A549 (cell line): ENCODE results near the gene TRMT61A.

Source experiments
- CHD4 ChIP-seq: fragments of 200-600 bp; sonication (generic); IDR thresholded peaks from 2 replicates; pipeline ENCODE4 v1.6.1; 2016; ENCODE audit warnings: antibody characterized with exemption, mild to moderate bottlenecking, borderline replicate concordance
- JUN ChIP-seq, 2 experiments: fragments of >200 bp; sonication (Bioruptor Twin); formaldehyde crosslinking; IDR thresholded peaks; 2 replicates in 1 of 2; 3 replicates in 1 of 2; pipeline ENCODE4 v1.6.1; 2016 to 2017
- JUNB ChIP-seq: fragments of >200 bp; sonication (Bioruptor Twin); formaldehyde crosslinking; IDR thresholded peaks from 2 replicates; pipeline ENCODE4 v1.6.1; 2016
- POLR2A ChIP-seq: IDR thresholded peaks from 2 replicates; pipeline ENCODE4 v1.6.1; 2012; ENCODE audit warnings: mild to moderate bottlenecking, low read length
- RAD21 ChIP-seq, 2 experiments: fragments of >200 bp in 1 of 2; sonication (Bioruptor Twin) in 1 of 2; formaldehyde crosslinking in 1 of 2; IDR thresholded peaks in 1 of 2; conservative IDR thresholded peaks in 1 of 2; 2 replicates in 1 of 2; 3 replicates in 1 of 2; pipeline ENCODE4 v1.6.1; 2012 to 2018; ENCODE audit warnings: inconsistent platforms in 1 of 2
- RNF2 ChIP-seq: fragments of 200-600 bp; sonication (generic); IDR thresholded peaks from 2 replicates; pipeline ENCODE4 v1.6.1; 2016; ENCODE audit warnings: low read depth, mild to moderate bottlenecking, antibody characterized with exemption, moderate library complexity, borderline replicate concordance
- SREBF2 ChIP-seq: fragments of 450-650 bp; IDR thresholded peaks from 2 replicates; pipeline ENCODE4 v1.6.1; 2014; ENCODE audit warnings: mild to moderate bottlenecking, moderate library complexity
- USF2 ChIP-seq: fragments of 450-650 bp; IDR thresholded peaks from 2 replicates; pipeline ENCODE4 v1.6.1; 2014; ENCODE audit warnings: antibody characterized with exemption
- TF ChIP-seq, protein P1 (sequence below): fragments of >200 bp; sonication (Bioruptor Twin); formaldehyde crosslinking; IDR thresholded peaks from 3 replicates; pipeline ENCODE4 v1.5.1; 2016
- TF ChIP-seq, protein P2 (sequence below): fragments of 200-600 bp; sonication (generic); IDR thresholded peaks from 2 replicates; pipeline ENCODE4 v1.6.1; 2016; ENCODE audit warnings: antibody characterized with exemption, mild to moderate bottlenecking, moderate library complexity
- TF ChIP-seq, protein P3 (sequence below): IDR thresholded peaks from 2 replicates; pipeline ENCODE4 v1.6.1; 2012

- TF ChIP-seq, protein P1, sequence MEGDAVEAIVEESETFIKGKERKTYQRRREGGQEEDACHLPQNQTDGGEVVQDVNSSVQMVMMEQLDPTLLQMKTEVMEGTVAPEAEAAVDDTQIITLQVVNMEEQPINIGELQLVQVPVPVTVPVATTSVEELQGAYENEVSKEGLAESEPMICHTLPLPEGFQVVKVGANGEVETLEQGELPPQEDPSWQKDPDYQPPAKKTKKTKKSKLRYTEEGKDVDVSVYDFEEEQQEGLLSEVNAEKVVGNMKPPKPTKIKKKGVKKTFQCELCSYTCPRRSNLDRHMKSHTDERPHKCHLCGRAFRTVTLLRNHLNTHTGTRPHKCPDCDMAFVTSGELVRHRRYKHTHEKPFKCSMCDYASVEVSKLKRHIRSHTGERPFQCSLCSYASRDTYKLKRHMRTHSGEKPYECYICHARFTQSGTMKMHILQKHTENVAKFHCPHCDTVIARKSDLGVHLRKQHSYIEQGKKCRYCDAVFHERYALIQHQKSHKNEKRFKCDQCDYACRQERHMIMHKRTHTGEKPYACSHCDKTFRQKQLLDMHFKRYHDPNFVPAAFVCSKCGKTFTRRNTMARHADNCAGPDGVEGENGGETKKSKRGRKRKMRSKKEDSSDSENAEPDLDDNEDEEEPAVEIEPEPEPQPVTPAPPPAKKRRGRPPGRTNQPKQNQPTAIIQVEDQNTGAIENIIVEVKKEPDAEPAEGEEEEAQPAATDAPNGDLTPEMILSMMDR, result no peak
- TF ChIP-seq RAD21 (conservative IDR thresholded peaks at IDR 0.05 in 1 of 2, IDR thresholded peaks at IDR 0.05 in 1 of 2), result no peak
- TF ChIP-seq, protein P2, sequence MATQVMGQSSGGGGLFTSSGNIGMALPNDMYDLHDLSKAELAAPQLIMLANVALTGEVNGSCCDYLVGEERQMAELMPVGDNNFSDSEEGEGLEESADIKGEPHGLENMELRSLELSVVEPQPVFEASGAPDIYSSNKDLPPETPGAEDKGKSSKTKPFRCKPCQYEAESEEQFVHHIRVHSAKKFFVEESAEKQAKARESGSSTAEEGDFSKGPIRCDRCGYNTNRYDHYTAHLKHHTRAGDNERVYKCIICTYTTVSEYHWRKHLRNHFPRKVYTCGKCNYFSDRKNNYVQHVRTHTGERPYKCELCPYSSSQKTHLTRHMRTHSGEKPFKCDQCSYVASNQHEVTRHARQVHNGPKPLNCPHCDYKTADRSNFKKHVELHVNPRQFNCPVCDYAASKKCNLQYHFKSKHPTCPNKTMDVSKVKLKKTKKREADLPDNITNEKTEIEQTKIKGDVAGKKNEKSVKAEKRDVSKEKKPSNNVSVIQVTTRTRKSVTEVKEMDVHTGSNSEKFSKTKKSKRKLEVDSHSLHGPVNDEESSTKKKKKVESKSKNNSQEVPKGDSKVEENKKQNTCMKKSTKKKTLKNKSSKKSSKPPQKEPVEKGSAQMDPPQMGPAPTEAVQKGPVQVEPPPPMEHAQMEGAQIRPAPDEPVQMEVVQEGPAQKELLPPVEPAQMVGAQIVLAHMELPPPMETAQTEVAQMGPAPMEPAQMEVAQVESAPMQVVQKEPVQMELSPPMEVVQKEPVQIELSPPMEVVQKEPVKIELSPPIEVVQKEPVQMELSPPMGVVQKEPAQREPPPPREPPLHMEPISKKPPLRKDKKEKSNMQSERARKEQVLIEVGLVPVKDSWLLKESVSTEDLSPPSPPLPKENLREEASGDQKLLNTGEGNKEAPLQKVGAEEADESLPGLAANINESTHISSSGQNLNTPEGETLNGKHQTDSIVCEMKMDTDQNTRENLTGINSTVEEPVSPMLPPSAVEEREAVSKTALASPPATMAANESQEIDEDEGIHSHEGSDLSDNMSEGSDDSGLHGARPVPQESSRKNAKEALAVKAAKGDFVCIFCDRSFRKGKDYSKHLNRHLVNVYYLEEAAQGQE, result no peak
- TF ChIP-seq POLR2A, result no peak
- TF ChIP-seq JUNB, result no peak
- no peak for TF ChIP-seq JUN (IDR thresholded peaks at IDR 0.05)
- TF ChIP-seq CHD4, result no peak
- no peak for TF ChIP-seq USF2
- TF ChIP-seq, protein P3, sequence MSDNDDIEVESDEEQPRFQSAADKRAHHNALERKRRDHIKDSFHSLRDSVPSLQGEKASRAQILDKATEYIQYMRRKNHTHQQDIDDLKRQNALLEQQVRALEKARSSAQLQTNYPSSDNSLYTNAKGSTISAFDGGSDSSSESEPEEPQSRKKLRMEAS, result no peak
- no peak for TF ChIP-seq RNF2
- no peak for TF ChIP-seq SREBF2
These were observed 6.3 kb downstream of the TRMT61A start for GRCh38 chr14:103535081-103535890.
